H1 (cell line): Measurements from ENCODE around the gene ACP4. TPM values are rescaled to one million over a fixed set of nuclear protein-coding genes. Genes with fewer than 3 reads are reported as not detected.

Source experiments
- GTF2F1 ChIP-seq: IDR thresholded peaks from 2 replicates; pipeline ENCODE4 v1.6.1; 2012; ENCODE audit warnings: low read depth, low read length, improper control_type of control experiment, borderline replicate concordance
- JUND ChIP-seq: IDR thresholded peaks from 2 replicates; pipeline ENCODE4 v1.6.1; 2011; ENCODE audit warnings: mild to moderate bottlenecking, improper control_type of control experiment, low read length
- MAFK ChIP-seq: IDR thresholded peaks from 2 replicates; pipeline ENCODE4 v1.6.1; 2012; ENCODE audit warnings: low read depth, mild to moderate bottlenecking, improper control_type of control experiment, low read length
- POU5F1 ChIP-seq: IDR thresholded peaks from 2 replicates; pipeline ENCODE4 v1.6.1; 2011; ENCODE audit warnings: low read depth, mild to moderate bottlenecking, low read length, moderate library complexity
- RAD21 ChIP-seq, 2 experiments: IDR thresholded peaks in 1 of 2; conservative IDR thresholded peaks in 1 of 2; 2 replicates each; pipeline ENCODE4 v1.6.1; 2011; ENCODE audit warnings: low read depth in 2 of 2, low read length in 2 of 2, improper control_type of control experiment in 1 of 2, inconsistent platforms in 1 of 2, mild to moderate bottlenecking in 1 of 2, moderate library complexity in 1 of 2
- SP2 ChIP-seq: IDR thresholded peaks from 2 replicates; pipeline ENCODE4 v1.6.1; 2012; ENCODE audit warnings: mild to moderate bottlenecking, low read length, inconsistent platforms
- SUZ12 ChIP-seq: fragments of 200-600 bp; sonication (generic); IDR thresholded peaks from 2 replicates; pipeline ENCODE4 v1.6.1; 2012; ENCODE audit warnings: mild to moderate bottlenecking, inconsistent platforms, low read length, moderate library complexity, mixed read lengths
- TCF12 ChIP-seq: IDR thresholded peaks from 2 replicates; pipeline ENCODE4 v1.6.1; 2011; ENCODE audit warnings: low read depth, mild to moderate bottlenecking, low read length
- polyA plus RNA-seq, 7 experiments: library from polyadenylated mRNA; depleted of rRNA in 3 of 7; stranded (reverse) in 5 of 7; unstranded in 2 of 7; fragments of >200 nt in 5 of 7; fragments of 200-250 nt in 2 of 7; gene quantifications; 1 replicate in 5 of 7; 2 replicates in 1 of 7; 4 replicates in 1 of 7; pipeline versions ENCODE4 v1.2.1 to v1.2.3, GENCODE V29; 2011 to 2013; ENCODE audit warnings: missing spikeins in 2 of 7, mixed read lengths in 2 of 7
- total RNA-seq: library from RNA; stranded (reverse); fragmentation: NEBNext Ultra II Directional; extraction: Animal tissue kit (Norgen Biotek cat#: 25700); gene quantifications from 2 replicates; pipeline ENCODE4 v1.2.1, GENCODE V29; 2021
- TF ChIP-seq, protein P1 (sequence below): fragments of 300-600 bp; sonication (generic); IDR thresholded peaks from 2 replicates; pipeline ENCODE4 v1.7.1; 2012; ENCODE audit warnings: low read length, moderate library complexity, mild to moderate bottlenecking, inconsistent platforms; ENCODE audit not compliant: insufficient replicate concordance

The ACP4 gene
- total and polyA plus RNA-seq, 2 of the 8 experiments (the other 6 are each of a cell fraction or from before 2014, with no cell fraction given) = not detected

DNA sequence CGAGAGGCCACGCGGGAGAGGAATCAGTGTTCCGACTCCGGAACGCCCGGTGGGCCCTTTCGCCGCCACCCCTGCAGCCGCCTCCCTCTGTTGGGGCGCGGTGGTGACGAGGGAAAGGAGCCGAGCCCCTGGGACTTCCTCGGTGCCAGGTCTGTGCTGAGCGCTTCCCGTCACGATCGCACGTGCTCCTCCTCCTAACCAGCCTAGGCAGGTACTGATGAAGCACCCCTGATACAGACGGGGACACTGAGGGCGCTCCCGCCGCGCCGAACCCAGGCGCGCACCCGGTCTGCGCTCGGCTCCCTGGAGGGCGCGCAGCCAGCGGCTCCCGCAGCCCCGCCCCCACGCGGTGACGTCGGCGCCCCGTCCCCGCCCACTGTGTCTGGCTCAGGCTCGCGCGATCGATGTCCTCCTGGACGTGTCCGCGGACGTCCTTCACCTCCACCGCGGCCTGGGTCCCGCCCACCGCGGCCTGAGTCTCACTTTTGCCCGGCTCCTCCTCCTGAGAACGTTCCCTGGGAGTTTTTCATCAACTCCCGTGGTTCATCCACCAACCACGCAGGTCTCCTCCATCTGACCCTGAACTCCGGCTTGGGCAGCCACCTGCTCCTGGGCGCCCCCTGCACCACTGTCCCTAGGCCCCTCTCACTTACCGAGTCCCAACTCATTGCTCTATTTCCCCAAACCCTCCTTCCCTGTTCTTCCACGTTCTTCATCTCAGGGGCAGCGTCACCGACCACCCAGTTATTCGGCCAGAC is 45.7 kb downstream of the ACP4 start (continued):
- TF ChIP-seq POU5F1 (no peak), GTF2F1 (no peak), SUZ12 (no peak), JUND (no peak), TCF12 (no peak), SP2 (no peak), MAFK (no peak), RAD21 (IDR thresholded peaks at IDR 0.05 in 1 of 2, conservative IDR thresholded peaks at IDR 0.05 in 1 of 2; ENCODE audit: low read depth in 2 of 2, low read length in 2 of 2) (no peak)
- TF ChIP-seq, protein P1, sequence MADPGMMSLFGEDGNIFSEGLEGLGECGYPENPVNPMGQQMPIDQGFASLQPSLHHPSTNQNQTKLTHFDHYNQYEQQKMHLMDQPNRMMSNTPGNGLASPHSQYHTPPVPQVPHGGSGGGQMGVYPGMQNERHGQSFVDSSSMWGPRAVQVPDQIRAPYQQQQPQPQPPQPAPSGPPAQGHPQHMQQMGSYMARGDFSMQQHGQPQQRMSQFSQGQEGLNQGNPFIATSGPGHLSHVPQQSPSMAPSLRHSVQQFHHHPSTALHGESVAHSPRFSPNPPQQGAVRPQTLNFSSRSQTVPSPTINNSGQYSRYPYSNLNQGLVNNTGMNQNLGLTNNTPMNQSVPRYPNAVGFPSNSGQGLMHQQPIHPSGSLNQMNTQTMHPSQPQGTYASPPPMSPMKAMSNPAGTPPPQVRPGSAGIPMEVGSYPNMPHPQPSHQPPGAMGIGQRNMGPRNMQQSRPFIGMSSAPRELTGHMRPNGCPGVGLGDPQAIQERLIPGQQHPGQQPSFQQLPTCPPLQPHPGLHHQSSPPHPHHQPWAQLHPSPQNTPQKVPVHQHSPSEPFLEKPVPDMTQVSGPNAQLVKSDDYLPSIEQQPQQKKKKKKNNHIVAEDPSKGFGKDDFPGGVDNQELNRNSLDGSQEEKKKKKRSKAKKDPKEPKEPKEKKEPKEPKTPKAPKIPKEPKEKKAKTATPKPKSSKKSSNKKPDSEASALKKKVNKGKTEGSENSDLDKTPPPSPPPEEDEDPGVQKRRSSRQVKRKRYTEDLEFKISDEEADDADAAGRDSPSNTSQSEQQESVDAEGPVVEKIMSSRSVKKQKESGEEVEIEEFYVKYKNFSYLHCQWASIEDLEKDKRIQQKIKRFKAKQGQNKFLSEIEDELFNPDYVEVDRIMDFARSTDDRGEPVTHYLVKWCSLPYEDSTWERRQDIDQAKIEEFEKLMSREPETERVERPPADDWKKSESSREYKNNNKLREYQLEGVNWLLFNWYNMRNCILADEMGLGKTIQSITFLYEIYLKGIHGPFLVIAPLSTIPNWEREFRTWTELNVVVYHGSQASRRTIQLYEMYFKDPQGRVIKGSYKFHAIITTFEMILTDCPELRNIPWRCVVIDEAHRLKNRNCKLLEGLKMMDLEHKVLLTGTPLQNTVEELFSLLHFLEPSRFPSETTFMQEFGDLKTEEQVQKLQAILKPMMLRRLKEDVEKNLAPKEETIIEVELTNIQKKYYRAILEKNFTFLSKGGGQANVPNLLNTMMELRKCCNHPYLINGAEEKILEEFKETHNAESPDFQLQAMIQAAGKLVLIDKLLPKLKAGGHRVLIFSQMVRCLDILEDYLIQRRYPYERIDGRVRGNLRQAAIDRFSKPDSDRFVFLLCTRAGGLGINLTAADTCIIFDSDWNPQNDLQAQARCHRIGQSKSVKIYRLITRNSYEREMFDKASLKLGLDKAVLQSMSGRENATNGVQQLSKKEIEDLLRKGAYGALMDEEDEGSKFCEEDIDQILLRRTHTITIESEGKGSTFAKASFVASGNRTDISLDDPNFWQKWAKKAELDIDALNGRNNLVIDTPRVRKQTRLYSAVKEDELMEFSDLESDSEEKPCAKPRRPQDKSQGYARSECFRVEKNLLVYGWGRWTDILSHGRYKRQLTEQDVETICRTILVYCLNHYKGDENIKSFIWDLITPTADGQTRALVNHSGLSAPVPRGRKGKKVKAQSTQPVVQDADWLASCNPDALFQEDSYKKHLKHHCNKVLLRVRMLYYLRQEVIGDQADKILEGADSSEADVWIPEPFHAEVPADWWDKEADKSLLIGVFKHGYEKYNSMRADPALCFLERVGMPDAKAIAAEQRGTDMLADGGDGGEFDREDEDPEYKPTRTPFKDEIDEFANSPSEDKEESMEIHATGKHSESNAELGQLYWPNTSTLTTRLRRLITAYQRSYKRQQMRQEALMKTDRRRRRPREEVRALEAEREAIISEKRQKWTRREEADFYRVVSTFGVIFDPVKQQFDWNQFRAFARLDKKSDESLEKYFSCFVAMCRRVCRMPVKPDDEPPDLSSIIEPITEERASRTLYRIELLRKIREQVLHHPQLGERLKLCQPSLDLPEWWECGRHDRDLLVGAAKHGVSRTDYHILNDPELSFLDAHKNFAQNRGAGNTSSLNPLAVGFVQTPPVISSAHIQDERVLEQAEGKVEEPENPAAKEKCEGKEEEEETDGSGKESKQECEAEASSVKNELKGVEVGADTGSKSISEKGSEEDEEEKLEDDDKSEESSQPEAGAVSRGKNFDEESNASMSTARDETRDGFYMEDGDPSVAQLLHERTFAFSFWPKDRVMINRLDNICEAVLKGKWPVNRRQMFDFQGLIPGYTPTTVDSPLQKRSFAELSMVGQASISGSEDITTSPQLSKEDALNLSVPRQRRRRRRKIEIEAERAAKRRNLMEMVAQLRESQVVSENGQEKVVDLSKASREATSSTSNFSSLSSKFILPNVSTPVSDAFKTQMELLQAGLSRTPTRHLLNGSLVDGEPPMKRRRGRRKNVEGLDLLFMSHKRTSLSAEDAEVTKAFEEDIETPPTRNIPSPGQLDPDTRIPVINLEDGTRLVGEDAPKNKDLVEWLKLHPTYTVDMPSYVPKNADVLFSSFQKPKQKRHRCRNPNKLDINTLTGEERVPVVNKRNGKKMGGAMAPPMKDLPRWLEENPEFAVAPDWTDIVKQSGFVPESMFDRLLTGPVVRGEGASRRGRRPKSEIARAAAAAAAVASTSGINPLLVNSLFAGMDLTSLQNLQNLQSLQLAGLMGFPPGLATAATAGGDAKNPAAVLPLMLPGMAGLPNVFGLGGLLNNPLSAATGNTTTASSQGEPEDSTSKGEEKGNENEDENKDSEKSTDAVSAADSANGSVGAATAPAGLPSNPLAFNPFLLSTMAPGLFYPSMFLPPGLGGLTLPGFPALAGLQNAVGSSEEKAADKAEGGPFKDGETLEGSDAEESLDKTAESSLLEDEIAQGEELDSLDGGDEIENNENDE = no peak
